T-helper 9 cell (primary cell): ENCODE results near the gene SH3RF3.
"Not testable (repeated sequence)": the region's sequence is repeated elsewhere in the genome, so short reads cannot be mapped to it uniquely, and the experiment has no call there.

Source experiments
- DNase-seq: peaks from one replicate; pipeline ENCODE4 v3.0.0-alpha.2; 2020
- total RNA-seq, 2 donors: gene quantifications; one replicate each; lab custom pipeline; 2026; lab: John Stamatoyannopoulos, UW

Gene SH3RF3
- 0.28 to 0.97 reads per million in 2 donors for total RNA-seq

DNA sequence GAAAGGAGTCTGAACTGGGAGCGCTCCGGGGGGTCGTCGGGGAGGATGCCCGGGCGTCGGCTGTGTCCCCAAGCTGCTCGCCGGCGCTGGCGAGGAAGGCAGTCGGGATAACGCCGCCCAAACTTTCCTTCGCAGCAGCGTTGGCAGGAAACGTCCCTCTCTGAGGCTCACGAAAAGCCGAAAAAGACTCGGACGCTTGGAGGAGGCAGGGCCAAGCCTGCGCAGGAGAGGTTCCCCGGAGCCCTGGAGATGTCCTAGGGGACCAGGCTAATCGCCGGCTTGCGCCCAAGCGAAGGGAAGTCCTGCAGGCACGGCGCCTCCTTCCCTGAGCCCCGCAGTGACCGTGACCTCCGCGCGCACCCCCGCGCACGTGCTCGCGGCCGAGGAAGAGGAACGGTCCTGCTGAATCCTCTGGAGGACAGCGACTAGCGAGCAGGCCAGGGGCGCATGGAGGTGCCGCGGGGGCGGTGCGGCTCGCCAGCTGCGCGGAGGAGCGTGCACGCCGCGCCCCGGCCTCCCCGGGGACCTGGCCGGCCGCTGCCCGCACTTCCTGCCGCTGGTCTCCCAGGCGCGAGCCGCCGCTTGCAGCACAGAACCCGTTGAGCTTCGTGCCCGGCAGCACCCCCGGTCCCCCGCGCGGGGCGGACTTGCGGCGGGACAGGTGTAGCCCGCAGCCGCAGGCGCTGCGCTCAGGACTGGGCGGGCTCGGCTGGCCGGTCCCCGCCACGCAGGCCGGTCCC lies at the start of gene SH3RF3:
SH3RF3 (plus strand) TSS at position 590 of the 740 bp plus-strand sequence.
- DNase-seq, result no peak

DNA sequence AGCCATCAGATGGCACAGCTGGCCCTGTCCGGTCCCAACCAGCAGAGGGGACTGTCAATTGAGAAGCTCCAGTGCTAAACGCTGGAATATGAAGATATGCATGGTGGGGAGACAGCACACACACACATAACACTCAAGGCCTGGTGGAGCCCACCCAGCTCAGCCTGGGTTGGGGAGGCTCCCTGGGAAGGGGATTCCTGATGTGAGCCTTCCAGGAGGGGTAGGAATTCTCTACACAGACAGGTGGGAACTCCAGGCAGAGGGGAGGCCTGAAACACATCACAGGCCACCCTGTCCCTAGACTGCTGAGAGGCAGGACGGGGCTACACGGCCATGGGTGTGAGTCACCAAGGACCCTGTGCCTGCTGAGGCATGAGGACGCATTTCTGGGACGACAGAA lies 49.4 kb upstream of the SH3RF3 start:
- DNase-seq, result no peak

DNA sequence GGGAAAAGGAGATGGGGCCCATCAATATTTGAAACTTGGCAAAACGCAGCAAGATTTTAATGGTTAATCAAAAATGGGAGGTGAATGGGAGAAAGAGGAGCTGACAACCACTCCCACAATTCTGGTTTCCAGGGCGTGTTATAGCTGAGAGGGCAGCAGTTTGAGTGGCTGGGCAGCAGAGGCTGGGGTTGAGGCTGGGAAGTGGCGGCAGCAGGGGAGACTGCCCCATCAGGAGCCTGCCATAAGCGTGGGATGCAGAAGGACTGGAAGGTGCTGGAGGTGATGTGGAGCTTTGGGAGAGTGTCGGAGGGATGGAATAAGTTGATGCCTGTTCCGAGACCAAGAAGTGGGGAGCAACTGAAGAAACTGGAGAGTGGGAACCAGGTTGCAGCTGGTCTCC lies 48.9 kb upstream of the SH3RF3 start:
- DNase-seq, result no peak

DNA sequence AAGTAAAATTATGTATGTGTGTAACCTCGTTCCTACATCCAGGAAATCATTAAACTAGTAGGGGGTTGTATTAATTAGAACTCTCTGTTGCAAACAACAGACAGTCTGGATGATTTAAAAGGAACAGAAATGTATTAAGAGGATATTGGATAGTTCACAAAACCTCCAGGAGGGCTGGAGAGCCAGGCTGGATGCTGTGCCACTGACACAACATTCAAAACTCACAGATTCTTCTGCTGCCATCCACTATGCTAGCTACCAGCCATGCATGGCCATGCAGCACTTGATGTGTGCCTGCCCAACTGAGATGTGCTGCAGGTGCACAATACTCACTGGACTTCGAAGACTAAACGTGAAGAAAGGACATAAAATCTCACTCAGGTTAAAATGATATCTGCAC lies 48.2 kb upstream of the SH3RF3 start:
- no peak for DNase-seq

DNA sequence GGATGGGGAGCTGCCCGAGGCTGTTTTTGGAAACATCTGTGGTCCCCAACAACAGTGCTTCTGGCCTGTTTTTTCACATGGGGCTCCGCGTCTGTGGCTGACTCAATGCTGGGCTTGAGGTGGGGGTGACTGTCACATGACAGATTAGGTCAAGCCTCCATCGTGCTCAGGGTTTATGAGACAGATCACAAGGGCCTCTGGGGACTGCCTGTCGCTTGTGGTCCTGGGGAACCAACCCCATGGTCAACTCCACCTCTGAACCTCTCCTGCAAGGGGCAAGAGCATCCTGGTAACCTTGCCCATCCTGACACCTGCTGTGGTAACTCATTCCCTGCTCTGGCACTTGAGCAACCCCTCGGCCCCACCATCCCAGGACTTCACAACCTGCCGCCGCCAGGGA lies 47.6 kb upstream of the SH3RF3 start:
- DNase-seq, result no peak

DNA sequence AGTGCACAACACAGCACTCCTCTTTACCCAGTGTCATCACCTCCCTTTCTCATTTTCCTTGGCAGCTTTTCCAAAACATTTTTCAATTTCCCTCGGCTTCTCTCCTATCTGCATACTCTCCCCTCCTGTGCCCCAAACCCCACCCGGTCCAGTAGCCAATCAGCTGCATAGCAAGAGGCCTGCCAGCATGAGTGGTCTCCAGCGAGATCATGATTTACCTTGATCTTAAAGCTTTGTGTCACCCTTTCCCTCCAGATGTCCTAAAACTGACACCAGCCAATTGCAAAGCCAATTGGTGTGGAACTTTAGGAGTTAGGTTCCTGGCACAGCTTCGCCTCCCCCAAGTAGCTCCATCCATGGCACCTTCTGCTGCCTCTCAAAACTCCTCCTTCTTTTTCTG lies 45.2 kb upstream of the SH3RF3 start:
- no peak for DNase-seq

DNA sequence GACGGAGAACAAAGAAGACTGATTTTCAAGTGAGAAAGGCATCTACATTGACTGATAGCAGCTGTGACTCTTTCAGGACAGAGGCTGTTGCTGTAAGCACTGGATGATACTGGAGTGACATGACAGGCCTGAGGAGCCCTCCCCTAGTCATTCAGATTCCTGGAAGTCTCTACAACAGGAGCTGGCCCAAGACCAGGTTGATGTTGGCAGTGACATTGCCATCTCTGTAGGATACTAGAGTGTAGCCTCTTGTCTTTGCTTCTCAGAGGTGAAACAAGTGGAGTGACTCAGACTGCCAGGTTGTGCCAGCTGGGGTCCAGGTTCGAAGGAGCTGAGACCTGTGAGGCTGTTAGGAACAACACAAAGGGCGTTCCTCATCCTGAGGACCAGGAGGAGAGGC lies 44.7 kb upstream of the SH3RF3 start:
- DNase-seq, result no peak

DNA sequence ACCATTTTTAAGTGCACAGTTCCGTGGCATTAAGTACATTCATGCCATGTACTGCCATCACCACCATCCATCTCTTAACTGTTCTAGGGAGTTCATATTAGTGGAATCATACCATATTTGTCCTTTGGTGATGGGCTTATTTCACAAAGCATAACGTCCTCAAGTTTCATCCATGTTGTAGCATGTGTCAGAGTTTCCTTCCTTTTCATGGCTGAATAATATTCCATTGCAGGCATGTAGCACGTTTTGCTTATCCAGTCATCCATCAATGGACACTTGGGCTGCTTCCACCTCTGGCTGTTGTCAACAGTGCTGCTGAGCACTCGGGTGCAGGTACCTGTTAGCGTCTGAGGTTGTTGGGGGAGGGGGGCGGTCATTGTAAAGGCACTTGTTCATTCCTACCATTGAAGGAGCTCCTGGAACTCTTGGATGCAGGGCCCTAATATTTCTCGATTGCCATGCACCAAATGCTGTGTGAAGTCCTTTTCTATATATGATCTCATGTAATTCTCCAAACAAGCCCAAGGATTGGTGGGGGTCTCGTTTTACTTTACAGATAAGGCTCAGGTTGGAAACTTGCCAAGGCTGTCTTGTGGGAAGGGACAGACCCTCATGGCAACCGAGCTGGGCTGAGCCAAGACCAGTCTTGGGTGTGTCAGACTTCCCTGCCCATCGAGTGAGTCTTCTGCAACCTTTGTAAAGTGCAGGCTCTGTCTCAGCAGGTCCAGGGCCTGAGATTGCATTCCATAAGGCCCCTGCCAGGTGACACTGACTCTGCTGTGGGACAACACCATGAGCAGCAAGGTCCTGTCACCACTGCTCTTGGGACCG lies 42.9 kb upstream of the SH3RF3 start:
- no peak for DNase-seq

DNA sequence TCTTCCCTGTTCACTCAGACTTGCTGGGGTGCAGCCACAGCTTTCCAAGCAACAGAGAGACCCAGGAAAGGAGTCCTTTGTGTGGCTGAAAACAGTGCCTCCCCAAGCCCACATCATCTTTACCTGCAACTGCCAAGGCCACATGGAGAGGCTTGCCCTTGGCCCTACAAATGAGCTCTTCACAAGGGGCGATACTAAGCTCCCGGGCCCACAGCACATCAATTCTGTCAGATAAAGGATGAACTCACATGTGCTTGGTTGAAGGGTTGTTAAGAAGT lies 42.3 kb upstream of the SH3RF3 start:
- DNase-seq, result no peak

DNA sequence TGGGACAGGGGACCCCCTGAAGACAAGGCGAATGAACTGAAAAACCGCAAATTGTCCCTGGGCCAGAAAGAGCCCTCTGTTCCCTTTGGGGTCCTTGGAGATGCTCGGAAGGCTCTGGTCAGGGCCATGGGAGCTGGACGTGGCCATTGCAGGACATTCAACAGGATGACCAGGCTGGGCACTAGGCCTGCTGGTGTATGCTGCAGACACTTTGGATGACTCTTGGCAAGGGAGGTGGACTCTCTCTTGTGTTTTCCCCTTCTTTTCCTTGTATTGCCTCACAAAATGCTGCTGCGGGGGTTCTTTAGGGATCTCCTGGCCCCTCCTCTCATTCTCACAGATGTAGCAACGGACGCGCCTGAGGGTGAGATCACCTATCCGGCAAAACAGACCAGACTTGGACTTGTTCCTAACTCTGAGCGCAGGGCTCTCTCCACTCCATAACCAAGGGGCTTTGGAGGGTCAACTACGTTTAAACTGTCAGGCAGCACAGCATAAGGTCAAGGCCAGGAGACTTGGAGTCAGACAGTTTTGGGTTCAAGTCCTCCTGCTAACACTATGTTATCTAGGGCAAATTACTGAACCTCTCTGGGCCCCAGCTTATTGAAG lies 41.8 kb upstream of the SH3RF3 start:
- DNase-seq, result no peak

DNA sequence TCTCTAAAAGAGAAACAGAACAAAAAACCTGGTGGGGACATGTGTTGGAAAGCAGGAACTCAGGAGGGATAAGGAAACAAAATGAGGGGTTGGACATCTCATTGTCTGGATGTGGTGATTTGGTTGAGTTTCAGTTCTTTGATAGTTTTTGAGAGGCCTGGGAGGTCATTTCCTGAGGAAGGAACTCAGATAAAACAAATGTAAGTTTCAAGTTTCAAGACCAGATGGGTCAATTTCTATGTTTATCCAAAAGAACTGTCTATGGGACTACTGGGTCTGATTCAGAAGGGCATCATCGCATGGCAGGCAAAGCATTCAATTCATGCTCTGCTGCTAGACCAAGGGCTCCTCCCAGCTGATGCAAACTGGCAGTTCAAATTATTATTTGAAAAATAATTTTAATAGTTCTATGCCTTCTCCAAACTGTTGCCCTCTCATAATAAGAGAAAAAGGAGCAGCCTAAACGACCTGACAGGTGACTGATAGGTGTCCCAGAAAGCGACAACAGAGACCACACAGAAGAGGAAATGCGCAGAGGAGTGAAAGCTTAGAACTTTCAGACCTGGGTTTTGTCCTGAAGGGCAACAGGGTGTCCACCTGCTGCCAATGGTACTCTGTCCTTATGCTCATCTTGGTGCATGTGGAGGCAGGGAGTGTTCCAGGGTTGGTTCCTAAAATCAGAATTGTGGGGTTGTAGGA lies 39.3 kb upstream of the SH3RF3 start:
- no peak for DNase-seq

DNA sequence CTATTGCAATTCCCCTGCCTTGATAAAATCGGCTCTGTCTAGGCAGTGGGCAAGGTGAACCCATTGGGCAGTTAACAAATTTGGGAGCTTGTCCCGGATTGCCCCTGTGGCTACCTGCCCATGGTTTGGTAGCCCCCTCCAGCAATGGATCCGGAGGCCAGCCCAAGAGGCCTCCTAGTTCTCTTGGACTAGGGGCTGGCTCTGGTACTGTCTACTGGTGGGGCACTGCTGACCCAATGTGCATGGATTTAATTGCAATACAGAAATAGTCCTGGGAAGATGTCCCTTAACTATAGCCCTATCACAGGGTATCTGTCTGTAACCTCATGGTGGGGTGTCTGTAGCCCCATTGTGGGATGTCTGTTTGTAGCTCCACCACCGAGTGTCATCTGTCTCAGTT lies 37.5 kb upstream of the SH3RF3 start:
- no peak for DNase-seq

DNA sequence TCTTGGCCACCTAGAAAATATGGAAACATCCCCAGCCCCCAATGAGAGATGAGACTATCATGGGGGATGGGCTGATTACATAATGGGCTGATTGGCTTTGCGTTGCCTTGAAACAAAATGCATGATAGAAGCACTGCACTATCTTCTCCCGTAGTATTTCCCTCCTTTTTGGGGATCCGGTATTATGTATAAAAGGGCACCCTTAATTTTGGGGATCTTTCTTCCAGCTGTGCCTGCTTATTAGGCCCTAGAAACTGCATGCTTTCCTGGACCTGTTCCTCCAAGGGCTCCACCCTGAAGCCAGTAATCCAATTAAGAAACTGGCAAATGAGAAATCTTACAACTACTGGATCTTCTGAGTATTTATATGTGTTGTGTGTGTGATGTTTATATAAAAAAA lies 34.9 kb upstream of the SH3RF3 start:
- no peak for DNase-seq

DNA sequence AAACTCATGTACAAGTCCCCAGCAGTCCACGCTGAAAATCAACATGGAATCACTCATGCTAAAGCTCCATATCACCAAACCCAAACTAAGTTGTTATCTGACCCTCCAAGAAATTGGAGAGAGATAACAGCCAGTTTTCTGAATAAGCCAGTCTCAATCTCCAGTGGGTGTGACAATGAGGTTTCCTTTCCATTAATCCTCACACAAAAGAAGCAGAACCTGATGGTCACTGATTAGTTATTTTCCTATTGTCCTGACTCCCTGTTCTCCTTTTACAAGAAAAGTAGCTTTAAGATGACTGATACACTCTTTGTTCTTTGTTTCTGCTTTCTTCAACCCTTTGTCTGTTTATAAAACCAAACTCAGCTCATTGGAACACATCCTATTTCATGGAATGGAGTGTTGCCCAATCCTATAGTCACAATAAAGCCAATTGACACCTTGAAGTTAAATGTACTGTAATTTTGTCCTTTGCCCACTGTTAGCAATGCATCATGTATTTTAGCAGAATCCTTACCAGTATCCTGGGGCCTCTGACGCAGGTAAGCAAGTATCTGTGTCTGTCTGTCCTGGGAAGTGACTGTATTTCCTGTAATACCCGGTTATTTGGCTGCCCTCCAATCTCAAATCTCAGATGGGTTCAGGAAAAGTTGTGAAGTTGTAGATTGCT lies 30.6 kb upstream of the SH3RF3 start:
- no peak for DNase-seq

DNA sequence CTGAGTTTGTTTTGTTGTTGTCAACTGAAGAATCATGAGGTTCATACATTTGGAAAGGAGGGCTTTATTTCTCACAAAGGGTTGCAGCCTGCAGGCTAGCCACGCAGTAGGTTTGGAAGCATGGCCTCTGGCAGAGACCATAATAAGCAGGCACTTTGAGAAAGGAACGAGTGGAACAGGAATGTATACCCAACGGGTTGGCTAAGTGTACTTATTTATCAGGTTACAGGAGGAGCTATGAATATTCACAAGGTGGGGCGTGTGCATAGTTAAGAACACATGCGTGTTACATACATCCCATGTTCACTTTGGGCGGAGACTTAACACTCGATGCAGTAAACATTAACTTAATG lies 30.1 kb upstream of the SH3RF3 start:
- DNase-seq, result no peak

DNA sequence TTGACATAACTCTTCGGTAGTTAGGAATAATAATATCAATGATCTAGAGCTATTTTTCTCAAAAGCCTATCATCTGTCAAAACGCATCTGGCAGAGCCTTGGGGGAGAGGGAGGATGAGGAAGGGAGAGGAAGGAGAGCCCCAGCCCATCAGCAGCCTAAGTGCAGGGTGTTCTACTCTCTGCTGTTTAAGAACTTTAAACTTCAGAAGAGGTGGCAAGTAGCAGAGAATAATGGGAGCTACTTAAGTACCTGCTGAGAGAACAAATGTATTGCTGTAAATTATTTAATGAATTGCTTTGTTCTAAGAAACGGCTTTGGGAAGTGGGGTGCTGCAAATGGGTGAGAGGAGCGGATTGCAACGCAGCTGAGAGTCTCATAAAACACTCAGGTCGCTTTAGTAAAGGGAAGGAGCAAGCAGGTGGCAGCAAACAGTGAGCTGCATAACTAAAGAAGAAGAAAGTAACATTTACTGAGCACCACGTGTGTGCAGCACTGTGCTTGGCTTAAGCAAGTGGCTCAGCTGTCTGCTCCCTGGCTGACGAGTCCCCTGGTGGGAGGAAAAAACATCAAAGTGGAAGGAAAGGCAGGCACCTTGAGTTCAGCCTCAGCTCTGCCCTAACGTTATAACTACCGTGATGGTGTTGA lies 26.3 kb upstream of the SH3RF3 start:
- DNase-seq, result no peak

DNA sequence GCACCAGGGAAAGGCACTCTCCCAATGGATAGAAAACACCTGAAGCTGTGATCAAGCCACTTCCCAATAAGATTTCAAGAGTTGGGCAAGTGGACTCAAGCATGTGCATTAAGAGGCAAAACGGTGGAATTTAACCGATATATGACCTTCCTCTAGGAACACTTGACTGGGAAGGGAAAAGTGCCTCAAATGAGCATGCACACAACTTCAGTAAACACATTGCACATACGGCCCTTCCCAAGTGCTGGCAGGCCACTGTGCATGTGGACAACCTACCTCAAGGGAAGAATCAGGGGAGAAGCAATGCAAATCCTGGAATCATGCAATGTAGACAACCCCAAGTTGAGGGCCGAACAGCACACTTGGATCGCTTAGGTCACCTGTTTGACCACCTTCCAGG lies 23.9 kb upstream of the SH3RF3 start:
- DNase-seq, result no peak

DNA sequence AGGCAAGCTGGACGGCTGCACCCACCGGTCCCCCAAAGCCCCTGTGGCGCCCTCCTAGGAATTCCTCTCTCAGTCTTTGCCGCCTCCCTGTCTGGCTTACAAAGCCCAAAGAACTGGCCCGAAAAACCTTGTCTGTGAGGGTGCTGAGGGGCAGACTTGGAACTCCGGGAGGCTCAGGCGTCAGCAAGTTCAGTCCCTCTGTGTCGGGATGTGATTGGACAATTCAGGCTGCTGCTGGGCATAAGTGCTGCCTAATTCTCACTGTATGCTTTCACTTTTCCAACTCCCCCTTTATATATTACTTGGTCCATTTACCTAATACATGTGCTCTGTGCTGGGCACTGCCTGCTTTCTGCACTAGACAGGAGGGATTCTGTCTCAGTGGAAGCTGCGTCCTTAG lies 20.3 kb upstream of the SH3RF3 start:
- no peak for DNase-seq

DNA sequence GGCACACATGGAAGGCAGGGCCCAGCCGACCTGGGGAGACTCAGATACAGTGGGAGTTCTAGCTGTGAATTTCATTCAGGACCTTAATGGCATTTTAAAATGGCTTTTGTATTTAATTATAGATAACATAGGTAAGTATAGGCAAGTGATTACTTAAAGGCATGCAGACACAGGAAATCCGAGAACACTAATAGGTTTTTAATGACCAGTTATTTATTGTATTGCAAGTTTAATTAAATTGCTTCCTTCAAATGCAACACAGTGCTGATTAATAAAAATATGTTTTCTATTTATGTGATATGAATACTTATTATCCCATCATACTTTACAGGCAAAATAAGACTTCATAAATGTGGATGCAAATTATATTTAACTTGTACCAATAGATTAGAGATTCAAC lies 19.7 kb upstream of the SH3RF3 start:
- no peak for DNase-seq

DNA sequence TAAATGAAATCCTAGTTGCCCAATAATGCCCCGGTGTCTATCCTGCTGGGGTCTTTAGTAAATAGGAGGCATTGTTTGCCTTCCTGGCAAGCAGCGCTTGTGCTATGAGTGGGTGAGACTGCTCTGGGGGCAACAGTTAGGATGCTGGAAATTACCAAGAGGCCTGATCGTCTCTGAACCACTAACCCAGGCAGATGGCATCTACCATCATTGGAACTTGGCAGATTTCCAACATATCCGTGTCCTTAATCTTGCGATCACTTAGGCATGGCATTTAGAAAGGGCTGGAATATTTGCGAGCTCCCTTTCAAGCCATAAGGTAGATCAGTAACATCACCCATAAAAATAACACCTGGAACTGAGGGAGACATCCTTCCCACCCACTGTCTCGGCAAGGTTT lies 18.8 kb upstream of the SH3RF3 start:
- no peak for DNase-seq

DNA sequence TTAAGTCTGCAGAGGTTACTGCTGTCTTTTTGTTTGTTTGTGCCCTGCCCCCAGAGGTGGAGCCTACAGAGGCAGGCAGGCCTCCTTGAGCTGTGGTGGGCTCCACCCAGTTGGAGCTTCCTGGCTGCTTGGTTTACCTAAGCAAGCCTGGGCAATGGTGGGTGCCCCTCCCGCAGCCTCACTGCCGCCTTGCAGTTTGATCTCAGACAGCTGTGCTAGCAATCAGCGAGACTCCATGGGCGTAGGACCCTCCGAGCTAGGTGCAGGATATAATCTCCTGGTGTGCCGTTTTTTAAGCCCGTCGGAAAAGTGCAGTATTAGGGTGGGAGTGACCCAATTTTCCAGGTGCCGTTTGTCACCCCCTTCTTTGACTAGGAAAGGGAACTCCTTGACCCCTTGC lies 11.8 kb upstream of the SH3RF3 start:
- DNase-seq, result not testable (repeated sequence)

DNA sequence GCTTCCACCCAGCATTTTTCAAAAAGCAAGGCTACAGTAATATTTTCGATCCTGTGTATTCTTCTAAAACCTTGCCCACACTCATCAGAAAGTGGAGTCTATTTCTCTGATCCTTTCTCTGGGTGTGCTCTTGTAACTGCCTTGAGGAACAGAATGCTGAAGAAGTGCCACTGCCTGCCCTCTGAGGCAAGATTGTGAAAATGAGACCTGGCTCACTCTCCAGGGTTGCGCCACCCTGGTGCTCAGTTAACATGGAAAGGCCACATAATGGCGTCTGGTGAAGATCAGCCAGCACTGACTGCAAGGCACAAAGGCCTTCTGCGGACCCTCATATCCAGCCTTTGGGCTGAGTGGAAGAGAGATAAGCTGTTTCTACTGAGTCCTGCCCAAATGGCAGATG lies 11.2 kb upstream of the SH3RF3 start:
- no peak for DNase-seq

DNA sequence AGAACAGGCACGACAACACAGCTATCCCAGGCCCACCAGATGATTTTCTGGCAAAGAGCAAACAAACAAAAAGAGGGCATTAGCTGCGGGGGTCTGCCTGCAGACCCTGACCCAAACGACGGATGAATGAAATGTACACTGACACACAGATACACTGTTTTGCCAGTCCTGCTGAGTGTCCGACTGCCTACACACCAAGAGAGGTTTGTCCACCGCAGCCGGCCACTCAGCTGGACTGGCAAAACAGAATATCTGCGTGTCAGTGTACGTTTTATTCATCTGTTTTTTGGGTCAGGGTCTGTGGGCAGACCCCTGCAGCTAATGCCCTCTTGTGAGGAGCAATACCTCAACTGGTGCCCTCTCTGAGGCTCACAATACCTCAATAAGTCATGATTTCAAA lies 10.7 kb upstream of the SH3RF3 start:
- DNase-seq, result no peak
